HepG2 (cell line): ENCODE measurements around the gene NEU1. TPM values are rescaled to one million over a fixed set of nuclear protein-coding genes. Genes with fewer than 3 reads are reported as not detected.

Experiments
- ATAC-seq: fragments of 200-7000 bp; cut with Tn5 transposase; 3 replicates; pipeline ENCODE4 v1.9.1; 2020; ENCODE audit warnings: mild to moderate bottlenecking, moderate library complexity
- BruUV-seq: library from RNA; stranded (reverse); fragments of 400-500 nt; replicated peaks from 2 replicates; lab custom pipeline; 2021; lab: Mats Ljungman, UMichigan
- CTCF ChIA-PET: fragments of 300-600 bp; formaldehyde crosslinking; extraction: SDS; loops from one replicate; lab custom pipeline; 2021; ENCODE audit warnings: low total read pairs, inconsistent platforms, low intra/inter-chr PET ratio; lab: Yijun Ruan, JAX
- POLR2A ChIA-PET: fragments of 350-600 bp; sonication (Branson Sonifier 250); formaldehyde crosslinking; loops from one replicate; lab custom pipeline; 2020; ENCODE audit warnings: antibody characterized with exemption, inconsistent platforms; lab: Yijun Ruan, JAX
- DNase-seq: peaks from one replicate; pipeline ENCODE4 v3.0.0-alpha.2; 2015; ENCODE audit warnings: low spot score
- FAIRE-seq: peaks from 3 replicates; lab custom pipeline; 2011; peaks lifted over from hg19 to GRCh38; lab: Jason Lieb, UNC
- H2AFZ ChIP-seq: one replicate; pipeline ENCODE4 v1.6.1; 2011; ENCODE audit warnings: low read length, inconsistent platforms
- H3K27ac ChIP-seq: fragments of 300-600 bp; 3 replicates; pipeline ENCODE4 v1.8.0; 2011; ENCODE audit warnings: mixed run types, mild to moderate bottlenecking, mixed read lengths, low read length, inconsistent platforms; ENCODE audit not compliant: insufficient read depth; ENCODE audit errors: extremely low read length
- H3K27me3 ChIP-seq, 2 experiments: fragments of 200-600 bp in 1 of 2; 2 replicates in 1 of 2; 3 replicates in 1 of 2; pipeline versions ENCODE4 v1.6.0 to v1.8.0; 2011; ENCODE audit warnings: low read length in 2 of 2, mild to moderate bottlenecking in 2 of 2, moderate library complexity in 2 of 2, inconsistent platforms in 1 of 2; ENCODE audit not compliant: insufficient read depth in 2 of 2, control insufficient read depth in 1 of 2
- H3K36me3 ChIP-seq, 2 experiments: fragments of 200-600 bp in 1 of 2; replicated peaks in 1 of 2; 2 replicates in 1 of 2; 3 replicates in 1 of 2; pipeline versions ENCODE4 v1.5.1 to v1.8.0; 2011; ENCODE audit warnings: low read length in 2 of 2, inconsistent platforms in 1 of 2; ENCODE audit not compliant: insufficient read depth in 2 of 2, control insufficient read depth in 1 of 2
- H3K4me1 ChIP-seq: 2 replicates; pipeline ENCODE4 v1.5.1; 2012; ENCODE audit warnings: low read length, inconsistent platforms; ENCODE audit not compliant: insufficient read depth
- H3K4me2 ChIP-seq: 2 replicates; pipeline ENCODE4 v1.6.0; 2011; ENCODE audit warnings: low read depth, low read length, inconsistent platforms
- H3K4me3 ChIP-seq, 3 experiments: fragments of 200-600 bp in 1 of 3; sonication (generic), shearing (Covaris generic) in 1 of 3; replicated peaks in 1 of 3; 2 replicates each; pipeline ENCODE4 v1.5.1; 2011 to 2016; ENCODE audit warnings: low read length in 3 of 3, inconsistent platforms in 2 of 3, low read depth in 2 of 3, mild to moderate bottlenecking in 2 of 3, control low read depth in 1 of 3, mixed read lengths in 1 of 3; ENCODE audit not compliant: insufficient read depth in 1 of 3
- H3K79me2 ChIP-seq: one replicate; pipeline ENCODE4 v1.6.1; 2011; ENCODE audit warnings: low read length, inconsistent platforms; ENCODE audit not compliant: insufficient read depth
- H3K9ac ChIP-seq: 2 replicates; pipeline ENCODE4 v1.6.0; 2011; ENCODE audit warnings: mild to moderate bottlenecking, low read depth, low read length, inconsistent platforms; ENCODE audit not compliant: insufficient read depth
- H3K9me3 ChIP-seq: 2 replicates; pipeline ENCODE4 v1.5.1; 2012; ENCODE audit warnings: mild to moderate bottlenecking, low read length
- H4K20me1 ChIP-seq: 2 replicates; pipeline ENCODE4 v1.6.0; 2011; ENCODE audit warnings: inconsistent platforms, mild to moderate bottlenecking, low read length, moderate library complexity; ENCODE audit not compliant: insufficient read depth
- AGO2 ChIP-seq: fragments of 200-400 bp; formaldehyde crosslinking; optimal IDR thresholded peaks from 2 replicates; pipeline ENCODE3; 2017; ENCODE audit warnings: mild to moderate bottlenecking, low read depth, low read length, moderate library complexity
- AKAP8 ChIP-seq: sonication (generic); formaldehyde crosslinking; IDR thresholded peaks from 2 replicates; pipeline ENCODE4 v1.5.1; 2020; ENCODE audit warnings: mild to moderate bottlenecking, missing genetic modification reagents
- HOXA9 ChIP-seq: sonication (generic); formaldehyde crosslinking; IDR thresholded peaks from 2 replicates; pipeline ENCODE4 v1.8.1; 2022; ENCODE audit warnings: missing genetic modification reagents, mild to moderate bottlenecking, moderate library complexity, borderline replicate concordance
- MED8 ChIP-seq: sonication (generic); formaldehyde crosslinking; IDR thresholded peaks from 2 replicates; pipeline ENCODE4 v1.8.1; 2023; ENCODE audit warnings: mild to moderate bottlenecking, missing genetic modification reagents; ENCODE audit not compliant: insufficient replicate concordance
- PHF8 ChIP-seq: sonication (generic); formaldehyde crosslinking; IDR thresholded peaks from 2 replicates; pipeline ENCODE4 v1.5.0; 2020; ENCODE audit warnings: missing genetic modification reagents
- RFXAP ChIP-seq: sonication (generic); formaldehyde crosslinking; IDR thresholded peaks from 2 replicates; pipeline ENCODE4 v1.4.0; 2020; ENCODE audit warnings: missing genetic modification reagents, borderline replicate concordance
- ZFP91 ChIP-seq: sonication (generic); formaldehyde crosslinking; IDR thresholded peaks from 2 replicates; pipeline ENCODE4 v1.9.0; 2022; ENCODE audit warnings: missing genetic modification reagents, mild to moderate bottlenecking, borderline replicate concordance
- ZNF281 ChIP-seq: sonication (generic); formaldehyde crosslinking; IDR thresholded peaks from 2 replicates; pipeline ENCODE4 v1.4.0; 2020; ENCODE audit warnings: missing genetic modification reagents, borderline replicate concordance
- ZNF629 ChIP-seq: sonication (generic); formaldehyde crosslinking; conservative IDR thresholded peaks from 2 replicates; pipeline ENCODE4 v1.5.0; 2020; ENCODE audit warnings: missing genetic modification reagents
- ZNF687 ChIP-seq: sonication (generic); formaldehyde crosslinking; IDR thresholded peaks from 2 replicates; pipeline ENCODE4 v1.5.1; 2020; ENCODE audit warnings: mild to moderate bottlenecking, missing genetic modification reagents, moderate library complexity
- ZNF740 ChIP-seq: sonication (generic); formaldehyde crosslinking; IDR thresholded peaks from 2 replicates; pipeline ENCODE4 v1.4.0; 2020; ENCODE audit warnings: missing genetic modification reagents
- ZNF782 ChIP-seq: sonication (generic); formaldehyde crosslinking; IDR thresholded peaks from 2 replicates; pipeline ENCODE4 v1.4.0; 2020; ENCODE audit warnings: missing genetic modification reagents, mild to moderate bottlenecking, borderline replicate concordance
- ZNF83 ChIP-seq: sonication (generic); formaldehyde crosslinking; IDR thresholded peaks from 2 replicates; pipeline ENCODE4 v1.4.0; 2020; ENCODE audit warnings: missing genetic modification reagents, mild to moderate bottlenecking, borderline replicate concordance
- WGBS: methylation state at CpG from one replicate; pipeline ENCODE4 v1.1.6; 2017; ENCODE audit warnings: low lambda C conversion rate; 5-methylcytosine and 5-hydroxymethylcytosine counted together
- in situ Hi-C: cut with HindIII; loops from 2 replicates; pipeline ENCODE4 v1.10.0; 2017; ENCODE audit warnings: low pct_unique_long_range_greater_than_20kb; ENCODE audit not compliant: extremely low pct_ligation_motif_present
- intact Hi-C: fragments of 100-400 bp; cut with micrococcal nuclease; formaldehyde crosslinking; loops from one replicate; pipeline ENCODE4 v1.10.0; 2022; ENCODE audit not compliant: unreplicated experiment
- polyA plus RNA-seq, 8 experiments: library from polyadenylated mRNA; depleted of rRNA in 3 of 8; stranded (reverse) in 7 of 8; unstranded in 1 of 8; fragments of >200 nt; fragmentation: Illumina TruSeq in 4 of 8; extraction: Trizol in 4 of 8; gene quantifications; 2 replicates each; pipeline versions ENCODE4 v1.2.1 to v1.2.3, GENCODE V29; 2011 to 2016; ENCODE audit warnings: low read depth in 4 of 8, missing spikeins in 1 of 8, mixed read lengths in 1 of 8; ENCODE audit not compliant: insufficient read depth in 1 of 8
- total RNA-seq, 5 experiments: library from RNA; depleted of rRNA; stranded (reverse); fragments of >200 nt; fragmentation: Illumina TruSeq; extraction: Trizol; gene quantifications; 2 replicates each; pipeline ENCODE4 v1.2.3, GENCODE V29; 2016; ENCODE audit warnings: low read depth in 1 of 5

The NEU1 gene
- total and polyA plus RNA-seq, 2 of the 13 experiments (the other 11 are each of a cell fraction or from before 2014, with no cell fraction given), result 215 to 297 TPM

- ChIA-PET POLR2A (interaction anchor here (0.6 to 5.6 kb wide), 12 partner anchors 17 to 198 kb away, joined by 3 to 69 read pairs (median 6); partner anchors contain the start of genes ABHD16A, CFB, LSM2 and NEU1), CTCF (no interaction called here)
- Histone ChIP-seq H3K9me3 (no peaks in the 10 kb centered on the region), H3K4me2 (peak overlapping the region; percentile 95), H4K20me1 (no peaks in the 10 kb centered on the region), H3K4me1 (peaks cover 49% of the 10 kb centered on the region), H2AFZ (no peak overlapping the region), H3K79me2 (peaks cover 21% of the 10 kb centered on the region), H3K4me3 (peak overlapping the region; percentile 65 to 78 (median 67); a peak in 5 of 6 replicates), H3K36me3 (no peaks in the 10 kb centered on the region), H3K9ac (peak overlapping the region; percentile 66), H3K27ac (peak overlapping the region; percentile 60), H3K27me3 (peaks cover 1 to 13% of the 10 kb centered on the region in 2 experiments; a peak in 2 of 5 replicates)
- no peak for DNase-seq
- WGBS, result 22% methylated on average over 44 of the region's 45 CpGs
- no peak for ATAC-seq
- BruUV-seq, result TSS peak; percentile 57
- in situ Hi-C loops (loop anchor here (5.0 to 25.0 kb wide), 2 partner anchors 46 to 1061 kb away; partner anchors contain the start of genes BRD2, CFB and HLA-DMA), intact Hi-C loops (no loop called here)
- no peak for FAIRE-seq
- TF ChIP-seq ZNF782 (CRISPR knock-in tag), result peak; percentile 32; the same call in 1 of the 2 replicates
- peak; percentile 48 for TF ChIP-seq AGO2
- 0 out of 2 replicates have a peak, but pooled peaks have one; percentile 41 for TF ChIP-seq HOXA9
- 0 out of 2 replicates have a peak, but pooled peaks have one; percentile 2 for TF ChIP-seq RFXAP
- TF ChIP-seq AKAP8, result 0 out of 2 replicates have a peak, but pooled peaks have one; percentile 13
- TF ChIP-seq PHF8 (CRISPR knock-in tag), result peak; percentile 32; the same call in 1 of the 2 replicates
- 0 out of 2 replicates have a peak, but pooled peaks have one; percentile 38 for TF ChIP-seq ZFP91 (CRISPR knock-in tag)
- no peak for TF ChIP-seq MED8 (CRISPR knock-in tag)
- 0 out of 2 replicates have a peak, but pooled peaks have one; percentile 3 for TF ChIP-seq ZNF629 (CRISPR knock-in tag)
- no peak for TF ChIP-seq ZNF83 (CRISPR knock-in tag)
- TF ChIP-seq ZNF740 (CRISPR knock-in tag), result peak; percentile 87
- peak; percentile 67; the same call in 1 of the 2 replicates for TF ChIP-seq ZNF281 (CRISPR knock-in tag)
- peak; percentile 44 for TF ChIP-seq ZNF687
Measured at GRCh38 chr6:31901415-31901952, 38.9 kb upstream of the NEU1 start.
